ENCODE results near the gene FSTL4. TPM values are rescaled to one million over a fixed set of nuclear protein-coding genes. Genes with fewer than 3 reads are reported as not detected.

FSTL4 gene
- total and polyA plus RNA-seq, 2 experiments from 2014 or later, result 1.4 to 2.8 TPM

DNA sequence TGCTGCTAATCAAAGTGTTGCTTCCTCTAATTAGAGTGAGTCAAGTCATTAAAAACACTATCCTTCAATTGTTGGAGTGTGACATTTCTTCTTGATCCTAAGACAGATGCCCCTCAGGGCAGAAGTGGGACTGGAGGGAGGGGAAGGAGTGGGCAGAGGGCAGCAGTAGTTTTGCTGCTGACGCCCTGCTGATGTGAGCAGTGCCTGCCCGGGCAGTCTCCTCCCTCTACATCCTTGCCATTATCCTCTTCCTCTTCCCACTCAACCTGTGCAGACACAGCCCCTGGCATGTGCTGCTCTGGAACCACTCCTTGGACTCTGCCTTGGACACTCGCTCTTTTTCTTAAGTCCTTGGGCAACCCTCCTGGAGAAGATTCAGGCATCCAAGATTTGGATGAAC is 328.0 kb downstream of the FSTL4 start:
- Mint-ChIP-seq H3K9me3 (peaks cover 10% of the 10 kb centered on the region), H3K4me3 (no peak overlapping the region), H3K4me1 (peaks cover 4% of the 10 kb centered on the region; the same call in 1 of the 3 replicates), H3K36me3 (ENCODE audit: low read depth) (peaks cover 1% of the 10 kb centered on the region; the same call in 1 of the 3 replicates), H3K27ac (no peak overlapping the region), H3K27me3 (ENCODE audit: insufficient read depth, low read depth, poor library complexity) (peaks cover 1% of the 10 kb centered on the region)
- H3K27me3 ChIP-seq (ENCODE audit: insufficient read depth), result no peaks in the 10 kb centered on the region
- no peak overlapping the region for H3K4me3 ChIP-seq
- H3K4me2 ChIP-seq, result no peak overlapping the region
- H3K79me2 ChIP-seq (replicated peaks; ENCODE audit: insufficient read depth), result no peaks in the 10 kb centered on the region
- DNase-seq (ENCODE audit: low spot score) (no peak), ATAC-seq (no peak)
- H3K9me2 ChIP-seq (ENCODE audit: insufficient read depth), result peaks cover 3% of the 10 kb centered on the region; the same call in 1 of the 2 replicates
- H2AFZ ChIP-seq, result no peak overlapping the region
- no peak overlapping the region for H3K27ac ChIP-seq (ENCODE audit: low read depth)
- no peak for TF ChIP-seq ZNF114 (CRISPR knock-in tag; IDR thresholded peaks at IDR 0.05)
- TF ChIP-seq, protein P1, sequence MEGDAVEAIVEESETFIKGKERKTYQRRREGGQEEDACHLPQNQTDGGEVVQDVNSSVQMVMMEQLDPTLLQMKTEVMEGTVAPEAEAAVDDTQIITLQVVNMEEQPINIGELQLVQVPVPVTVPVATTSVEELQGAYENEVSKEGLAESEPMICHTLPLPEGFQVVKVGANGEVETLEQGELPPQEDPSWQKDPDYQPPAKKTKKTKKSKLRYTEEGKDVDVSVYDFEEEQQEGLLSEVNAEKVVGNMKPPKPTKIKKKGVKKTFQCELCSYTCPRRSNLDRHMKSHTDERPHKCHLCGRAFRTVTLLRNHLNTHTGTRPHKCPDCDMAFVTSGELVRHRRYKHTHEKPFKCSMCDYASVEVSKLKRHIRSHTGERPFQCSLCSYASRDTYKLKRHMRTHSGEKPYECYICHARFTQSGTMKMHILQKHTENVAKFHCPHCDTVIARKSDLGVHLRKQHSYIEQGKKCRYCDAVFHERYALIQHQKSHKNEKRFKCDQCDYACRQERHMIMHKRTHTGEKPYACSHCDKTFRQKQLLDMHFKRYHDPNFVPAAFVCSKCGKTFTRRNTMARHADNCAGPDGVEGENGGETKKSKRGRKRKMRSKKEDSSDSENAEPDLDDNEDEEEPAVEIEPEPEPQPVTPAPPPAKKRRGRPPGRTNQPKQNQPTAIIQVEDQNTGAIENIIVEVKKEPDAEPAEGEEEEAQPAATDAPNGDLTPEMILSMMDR (conservative IDR thresholded peaks at IDR 0.05; ENCODE audit: low read depth in 2 of 2), result no peak
- TF ChIP-seq ZNF331 (CRISPR knock-in tag; IDR thresholded peaks at IDR 0.05; ENCODE audit: low read depth), result no peak
- no peak for TF ChIP-seq EZH2 (IDR thresholded peaks at IDR 0.05; ENCODE audit: low read depth, unreplicated experiment)
- TF ChIP-seq CREB1 (CRISPR knock-in tag; IDR thresholded peaks at IDR 0.05; ENCODE audit: low read depth), result no peak
- TF ChIP-seq EZH2phosphoT487 (IDR thresholded peaks at IDR 0.05; ENCODE audit: unreplicated experiment), result no peak
- TF ChIP-seq NANOG (IDR thresholded peaks at IDR 0.05; ENCODE audit: borderline replicate concordance), result no peak
- TF ChIP-seq, protein P2, sequence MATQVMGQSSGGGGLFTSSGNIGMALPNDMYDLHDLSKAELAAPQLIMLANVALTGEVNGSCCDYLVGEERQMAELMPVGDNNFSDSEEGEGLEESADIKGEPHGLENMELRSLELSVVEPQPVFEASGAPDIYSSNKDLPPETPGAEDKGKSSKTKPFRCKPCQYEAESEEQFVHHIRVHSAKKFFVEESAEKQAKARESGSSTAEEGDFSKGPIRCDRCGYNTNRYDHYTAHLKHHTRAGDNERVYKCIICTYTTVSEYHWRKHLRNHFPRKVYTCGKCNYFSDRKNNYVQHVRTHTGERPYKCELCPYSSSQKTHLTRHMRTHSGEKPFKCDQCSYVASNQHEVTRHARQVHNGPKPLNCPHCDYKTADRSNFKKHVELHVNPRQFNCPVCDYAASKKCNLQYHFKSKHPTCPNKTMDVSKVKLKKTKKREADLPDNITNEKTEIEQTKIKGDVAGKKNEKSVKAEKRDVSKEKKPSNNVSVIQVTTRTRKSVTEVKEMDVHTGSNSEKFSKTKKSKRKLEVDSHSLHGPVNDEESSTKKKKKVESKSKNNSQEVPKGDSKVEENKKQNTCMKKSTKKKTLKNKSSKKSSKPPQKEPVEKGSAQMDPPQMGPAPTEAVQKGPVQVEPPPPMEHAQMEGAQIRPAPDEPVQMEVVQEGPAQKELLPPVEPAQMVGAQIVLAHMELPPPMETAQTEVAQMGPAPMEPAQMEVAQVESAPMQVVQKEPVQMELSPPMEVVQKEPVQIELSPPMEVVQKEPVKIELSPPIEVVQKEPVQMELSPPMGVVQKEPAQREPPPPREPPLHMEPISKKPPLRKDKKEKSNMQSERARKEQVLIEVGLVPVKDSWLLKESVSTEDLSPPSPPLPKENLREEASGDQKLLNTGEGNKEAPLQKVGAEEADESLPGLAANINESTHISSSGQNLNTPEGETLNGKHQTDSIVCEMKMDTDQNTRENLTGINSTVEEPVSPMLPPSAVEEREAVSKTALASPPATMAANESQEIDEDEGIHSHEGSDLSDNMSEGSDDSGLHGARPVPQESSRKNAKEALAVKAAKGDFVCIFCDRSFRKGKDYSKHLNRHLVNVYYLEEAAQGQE (IDR thresholded peaks at IDR 0.05; ENCODE audit: unreplicated experiment), result no peak
- TF ChIP-seq, protein P3, sequence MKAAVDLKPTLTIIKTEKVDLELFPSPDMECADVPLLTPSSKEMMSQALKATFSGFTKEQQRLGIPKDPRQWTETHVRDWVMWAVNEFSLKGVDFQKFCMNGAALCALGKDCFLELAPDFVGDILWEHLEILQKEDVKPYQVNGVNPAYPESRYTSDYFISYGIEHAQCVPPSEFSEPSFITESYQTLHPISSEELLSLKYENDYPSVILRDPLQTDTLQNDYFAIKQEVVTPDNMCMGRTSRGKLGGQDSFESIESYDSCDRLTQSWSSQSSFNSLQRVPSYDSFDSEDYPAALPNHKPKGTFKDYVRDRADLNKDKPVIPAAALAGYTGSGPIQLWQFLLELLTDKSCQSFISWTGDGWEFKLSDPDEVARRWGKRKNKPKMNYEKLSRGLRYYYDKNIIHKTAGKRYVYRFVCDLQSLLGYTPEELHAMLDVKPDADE (IDR thresholded peaks at IDR 0.05), result no peak
- TF ChIP-seq POLR2AphosphoS5 (IDR thresholded peaks at IDR 0.05; ENCODE audit: low read depth), result no peak
- TF ChIP-seq JUNB (IDR thresholded peaks at IDR 0.05; ENCODE audit: unreplicated experiment), result no peak
- TF ChIP-seq, protein P4, sequence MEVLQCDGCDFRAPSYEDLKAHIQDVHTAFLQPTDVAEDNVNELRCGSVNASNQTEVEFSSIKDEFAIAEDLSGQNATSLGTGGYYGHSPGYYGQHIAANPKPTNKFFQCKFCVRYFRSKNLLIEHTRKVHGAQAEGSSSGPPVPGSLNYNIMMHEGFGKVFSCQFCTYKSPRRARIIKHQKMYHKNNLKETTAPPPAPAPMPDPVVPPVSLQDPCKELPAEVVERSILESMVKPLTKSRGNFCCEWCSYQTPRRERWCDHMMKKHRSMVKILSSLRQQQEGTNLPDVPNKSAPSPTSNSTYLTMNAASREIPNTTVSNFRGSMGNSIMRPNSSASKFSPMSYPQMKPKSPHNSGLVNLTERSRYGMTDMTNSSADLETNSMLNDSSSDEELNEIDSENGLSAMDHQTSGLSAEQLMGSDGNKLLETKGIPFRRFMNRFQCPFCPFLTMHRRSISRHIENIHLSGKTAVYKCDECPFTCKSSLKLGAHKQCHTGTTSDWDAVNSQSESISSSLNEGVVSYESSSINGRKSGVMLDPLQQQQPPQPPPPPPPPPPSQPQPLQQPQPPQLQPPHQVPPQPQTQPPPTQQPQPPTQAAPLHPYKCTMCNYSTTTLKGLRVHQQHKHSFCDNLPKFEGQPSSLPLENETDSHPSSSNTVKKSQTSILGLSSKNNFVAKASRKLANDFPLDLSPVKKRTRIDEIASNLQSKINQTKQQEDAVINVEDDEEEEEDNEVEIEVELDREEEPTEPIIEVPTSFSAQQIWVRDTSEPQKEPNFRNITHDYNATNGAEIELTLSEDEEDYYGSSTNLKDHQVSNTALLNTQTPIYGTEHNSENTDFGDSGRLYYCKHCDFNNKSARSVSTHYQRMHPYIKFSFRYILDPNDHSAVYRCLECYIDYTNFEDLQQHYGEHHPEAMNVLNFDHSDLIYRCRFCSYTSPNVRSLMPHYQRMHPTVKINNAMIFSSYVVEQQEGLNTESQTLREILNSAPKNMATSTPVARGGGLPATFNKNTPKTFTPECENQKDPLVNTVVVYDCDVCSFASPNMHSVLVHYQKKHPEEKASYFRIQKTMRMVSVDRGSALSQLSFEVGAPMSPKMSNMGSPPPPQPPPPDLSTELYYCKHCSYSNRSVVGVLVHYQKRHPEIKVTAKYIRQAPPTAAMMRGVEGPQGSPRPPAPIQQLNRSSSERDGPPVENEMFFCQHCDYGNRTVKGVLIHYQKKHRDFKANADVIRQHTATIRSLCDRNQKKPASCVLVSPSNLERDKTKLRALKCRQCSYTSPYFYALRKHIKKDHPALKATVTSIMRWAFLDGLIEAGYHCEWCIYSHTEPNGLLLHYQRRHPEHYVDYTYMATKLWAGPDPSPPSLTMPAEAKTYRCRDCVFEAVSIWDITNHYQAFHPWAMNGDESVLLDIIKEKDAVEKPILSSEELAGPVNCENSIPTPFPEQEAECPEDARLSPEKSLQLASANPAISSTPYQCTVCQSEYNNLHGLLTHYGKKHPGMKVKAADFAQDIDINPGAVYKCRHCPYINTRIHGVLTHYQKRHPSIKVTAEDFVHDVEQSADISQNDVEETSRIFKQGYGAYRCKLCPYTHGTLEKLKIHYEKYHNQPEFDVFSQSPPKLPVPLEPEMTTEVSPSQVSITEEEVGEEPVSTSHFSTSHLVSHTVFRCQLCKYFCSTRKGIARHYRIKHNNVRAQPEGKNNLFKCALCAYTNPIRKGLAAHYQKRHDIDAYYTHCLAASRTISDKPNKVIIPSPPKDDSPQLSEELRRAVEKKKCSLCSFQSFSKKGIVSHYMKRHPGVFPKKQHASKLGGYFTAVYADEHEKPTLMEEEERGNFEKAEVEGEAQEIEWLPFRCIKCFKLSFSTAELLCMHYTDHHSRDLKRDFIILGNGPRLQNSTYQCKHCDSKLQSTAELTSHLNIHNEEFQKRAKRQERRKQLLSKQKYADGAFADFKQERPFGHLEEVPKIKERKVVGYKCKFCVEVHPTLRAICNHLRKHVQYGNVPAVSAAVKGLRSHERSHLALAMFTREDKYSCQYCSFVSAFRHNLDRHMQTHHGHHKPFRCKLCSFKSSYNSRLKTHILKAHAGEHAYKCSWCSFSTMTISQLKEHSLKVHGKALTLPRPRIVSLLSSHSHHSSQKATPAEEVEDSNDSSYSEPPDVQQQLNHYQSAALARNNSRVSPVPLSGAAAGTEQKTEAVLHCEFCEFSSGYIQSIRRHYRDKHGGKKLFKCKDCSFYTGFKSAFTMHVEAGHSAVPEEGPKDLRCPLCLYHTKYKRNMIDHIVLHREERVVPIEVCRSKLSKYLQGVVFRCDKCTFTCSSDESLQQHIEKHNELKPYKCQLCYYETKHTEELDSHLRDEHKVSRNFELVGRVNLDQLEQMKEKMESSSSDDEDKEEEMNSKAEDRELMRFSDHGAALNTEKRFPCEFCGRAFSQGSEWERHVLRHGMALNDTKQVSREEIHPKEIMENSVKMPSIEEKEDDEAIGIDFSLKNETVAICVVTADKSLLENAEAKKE (CRISPR knock-in tag; IDR thresholded peaks at IDR 0.05), result no peak
- TF ChIP-seq STAT1 (IDR thresholded peaks at IDR 0.05; ENCODE audit: unreplicated experiment), result no peak
- H4K20me1 ChIP-seq (replicated peaks; ENCODE audit: insufficient read depth), result no peaks in the 10 kb centered on the region
- H3K36me3 ChIP-seq (ENCODE audit: insufficient read depth), result no peaks in the 10 kb centered on the region
- no peaks in the 10 kb centered on the region for H3F3A ChIP-seq (replicated peaks; ENCODE audit: low read depth)
- no peaks in the 10 kb centered on the region for H3K4me1 ChIP-seq (ENCODE audit: insufficient read depth)
